HG03565 (cell line): ENCODE results near the gene SLX9.
"Not testable (repeated sequence)": the region's sequence is repeated elsewhere in the genome, so short reads cannot be mapped to it uniquely, and the experiment has no call there.

ENCODE experiments used
- ATAC-seq: cut with Tn5 transposase; IDR thresholded peaks from one replicate; pipeline ENCODE4 v1.9.1; 2021; ENCODE audit warnings: mild to moderate bottlenecking, moderate library complexity; ENCODE audit not compliant: unreplicated experiment

Gene SLX9

DNA sequence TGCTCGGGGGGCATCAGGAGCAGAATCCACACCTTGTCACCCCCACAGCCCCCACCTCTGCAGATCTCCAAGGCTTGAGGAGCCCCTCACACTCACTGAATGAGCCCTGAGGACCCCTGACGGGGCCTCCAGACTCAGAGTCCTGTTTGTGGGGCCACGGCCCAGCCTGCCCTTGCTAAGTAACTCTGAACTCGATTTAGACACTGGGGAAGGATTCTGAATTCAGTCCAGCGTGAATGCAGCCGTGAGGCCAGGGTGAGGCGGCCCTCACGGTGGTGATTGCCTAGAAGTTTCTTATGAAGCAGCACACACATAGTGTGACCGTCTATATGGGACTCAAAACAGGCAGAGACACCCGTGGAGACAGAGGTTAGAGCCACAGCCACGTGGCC lies 75.6 kb downstream of the SLX9 start:
- ATAC-seq = no peak

DNA sequence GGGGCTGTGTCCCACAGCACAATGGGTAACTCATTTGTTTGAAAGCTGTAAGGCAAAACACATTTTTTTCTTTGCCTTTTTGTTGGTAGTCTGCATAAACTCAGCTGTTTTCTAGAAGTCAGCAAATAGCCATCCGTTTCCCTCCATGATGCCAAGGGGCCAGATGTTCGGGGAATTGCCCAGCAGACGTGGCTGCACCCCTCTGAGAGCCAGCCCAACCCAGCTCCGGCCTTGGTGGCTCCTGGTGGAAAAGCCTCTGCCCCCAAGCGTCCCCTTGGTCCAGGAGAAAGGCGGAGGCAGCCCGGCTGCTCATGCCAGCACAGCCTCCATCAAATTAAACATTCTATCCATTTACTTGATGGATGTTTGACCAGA lies 76.2 kb downstream of the SLX9 start:
- ATAC-seq = no peak

DNA sequence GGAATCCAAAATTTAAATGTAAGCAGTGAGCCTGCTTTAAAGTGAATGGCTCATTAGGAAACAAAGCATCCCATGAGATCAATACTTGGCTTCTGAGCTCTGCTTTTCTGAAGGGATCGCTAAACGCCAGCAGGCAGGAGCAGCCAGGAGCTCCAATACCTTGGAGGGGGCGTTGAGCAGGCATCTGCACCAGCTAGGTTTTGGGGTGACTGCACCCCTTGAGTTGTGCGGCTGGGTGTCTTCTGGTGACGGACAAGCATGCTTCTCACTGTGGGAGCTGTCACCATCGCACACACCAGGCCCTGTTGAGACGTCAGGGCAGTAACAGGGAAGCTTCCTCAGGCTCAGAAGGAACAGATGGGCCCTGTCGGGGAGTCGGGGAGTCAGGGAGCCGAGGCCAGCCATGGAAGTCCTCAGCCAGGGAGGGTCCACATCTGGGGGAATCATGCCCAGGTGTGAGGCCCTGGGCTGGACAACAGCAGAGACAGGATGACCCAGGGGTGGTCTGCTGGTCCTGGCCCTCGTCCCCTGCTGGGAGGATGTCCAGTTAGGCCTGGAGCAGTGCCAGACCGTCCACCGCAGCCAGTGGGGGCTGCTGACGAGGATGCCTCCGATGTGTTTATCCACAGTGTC lies 76.7 kb downstream of the SLX9 start:
- ATAC-seq = no peak

DNA sequence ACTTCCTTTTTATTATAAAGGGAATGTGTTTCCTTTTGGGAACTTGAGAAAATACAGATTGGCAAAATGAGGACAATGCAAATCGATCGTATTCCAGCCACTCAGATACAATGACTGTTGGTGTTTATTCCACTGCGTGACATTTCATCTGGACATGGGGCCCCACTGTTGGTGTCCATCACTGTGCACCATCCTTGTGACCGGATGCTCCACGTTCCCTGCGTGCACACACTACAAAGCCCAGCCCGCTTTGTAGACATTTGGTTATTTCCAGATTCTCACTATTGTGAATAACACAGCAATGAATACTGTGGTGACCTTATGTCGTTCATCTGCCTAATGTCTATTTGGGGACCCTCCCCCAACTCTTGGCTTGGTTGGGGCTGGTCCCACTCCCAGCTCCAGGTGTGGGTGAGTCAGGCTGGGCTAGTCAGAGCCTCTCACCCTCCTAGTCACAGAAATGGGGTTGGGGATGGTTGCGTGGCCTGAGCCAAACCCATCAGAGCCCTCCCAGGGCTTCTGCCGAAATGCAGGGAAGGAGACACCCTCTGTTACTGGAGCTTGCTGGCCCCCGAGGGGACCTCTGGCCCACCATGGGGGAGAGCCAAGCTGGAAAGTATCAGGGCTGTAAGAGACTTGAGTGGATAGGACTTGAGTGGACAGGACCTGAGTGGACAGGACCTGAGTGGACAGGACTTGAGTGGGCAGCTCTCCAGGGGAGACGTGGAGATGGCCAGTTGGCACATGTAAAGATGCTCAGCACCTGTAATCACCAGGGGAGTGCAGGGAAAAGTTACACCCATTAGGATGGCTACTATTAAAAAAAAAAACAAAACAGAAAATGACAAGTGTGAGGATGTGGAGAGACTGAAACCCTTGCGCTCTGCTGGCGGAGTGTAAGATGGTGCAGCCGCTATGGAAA lies 77.5 kb downstream of the SLX9 start:
- ATAC-seq = no peak

DNA sequence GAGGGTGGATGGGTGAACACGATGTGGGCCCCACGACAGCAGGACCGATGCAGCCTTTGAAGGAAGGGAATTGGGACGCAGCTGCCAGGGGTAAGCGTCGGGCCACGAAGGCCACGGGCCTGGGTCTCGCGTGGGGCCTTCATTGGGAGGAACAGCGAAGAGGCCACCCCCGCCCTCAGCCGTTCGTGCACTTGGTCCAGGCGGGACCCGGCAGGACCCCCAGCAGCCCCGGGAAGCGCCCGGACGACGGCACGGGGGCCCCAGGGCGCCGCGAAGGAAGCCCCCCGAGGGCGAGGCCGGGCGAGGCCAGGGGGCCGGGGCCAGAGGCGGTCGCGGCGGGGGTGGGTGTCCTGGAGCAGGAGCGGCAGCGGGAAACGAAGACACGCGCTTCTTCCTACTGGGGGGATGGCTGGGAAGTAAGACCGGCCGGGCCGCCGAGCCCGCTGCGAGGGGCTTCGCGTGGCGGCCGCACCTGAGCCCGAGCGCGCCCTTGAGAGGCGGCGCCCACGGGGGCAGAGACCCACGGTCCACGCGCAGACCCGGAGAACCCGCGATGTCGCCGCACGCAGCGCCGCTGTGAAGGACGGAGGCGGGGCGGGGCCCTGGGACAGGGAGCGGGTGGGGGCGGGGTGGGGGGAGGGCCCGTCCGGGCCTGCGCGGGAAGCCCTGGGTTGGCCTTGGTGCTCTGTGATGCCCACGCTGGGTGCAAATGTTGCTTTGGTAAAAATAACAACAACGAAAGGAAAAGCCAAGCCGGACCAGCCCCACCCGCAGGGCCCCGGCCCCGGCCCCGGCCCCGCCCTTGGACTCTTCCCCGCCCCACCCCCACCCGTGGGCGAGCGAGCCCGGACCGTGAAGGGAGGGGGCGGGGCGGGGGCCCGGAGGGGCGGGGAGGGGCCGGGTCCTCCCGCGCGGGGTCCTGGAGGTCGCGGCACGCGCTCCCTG lies 78.6 kb downstream of the SLX9 start:
- ATAC-seq = no peak

DNA sequence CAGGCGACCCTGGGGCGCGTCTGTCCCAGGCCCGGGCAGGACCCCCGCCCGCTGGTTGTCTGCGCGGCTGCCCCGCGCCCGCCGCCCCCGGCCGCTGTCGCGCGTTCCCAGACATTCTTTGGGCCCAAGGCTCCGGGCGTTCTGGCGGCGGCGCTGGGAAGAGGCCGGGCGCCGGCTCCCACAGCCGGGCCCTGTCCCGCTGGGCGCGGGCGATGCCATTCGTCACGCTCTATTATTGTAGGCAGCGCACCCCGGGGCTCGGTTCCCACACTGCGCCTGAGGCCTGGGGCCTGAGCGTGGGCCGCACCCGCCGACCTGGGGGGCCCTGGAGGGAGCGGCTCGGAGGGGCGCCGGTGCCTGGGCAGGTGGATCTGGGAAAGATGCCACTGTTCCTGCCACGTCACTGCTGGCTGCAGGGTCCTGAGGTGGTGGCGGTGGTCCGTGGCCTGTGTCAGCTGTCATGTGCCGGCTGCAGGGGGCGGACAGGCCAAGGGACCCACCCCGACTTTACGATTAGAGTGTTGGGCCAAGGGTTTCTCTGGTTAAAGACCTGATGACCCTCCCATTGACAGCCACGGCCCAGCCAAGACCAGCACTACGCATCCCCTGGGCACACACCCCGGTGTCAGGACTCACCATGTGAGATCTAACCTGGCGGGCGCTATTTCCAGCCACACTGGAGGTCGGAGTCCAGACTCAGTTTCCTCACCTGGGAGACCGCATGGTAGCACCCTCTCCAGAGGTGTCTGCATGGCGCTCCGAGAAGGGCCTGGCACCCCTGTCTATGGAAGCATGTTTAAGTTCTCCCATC lies 79.5 kb downstream of the SLX9 start:
- ATAC-seq = no peak

DNA sequence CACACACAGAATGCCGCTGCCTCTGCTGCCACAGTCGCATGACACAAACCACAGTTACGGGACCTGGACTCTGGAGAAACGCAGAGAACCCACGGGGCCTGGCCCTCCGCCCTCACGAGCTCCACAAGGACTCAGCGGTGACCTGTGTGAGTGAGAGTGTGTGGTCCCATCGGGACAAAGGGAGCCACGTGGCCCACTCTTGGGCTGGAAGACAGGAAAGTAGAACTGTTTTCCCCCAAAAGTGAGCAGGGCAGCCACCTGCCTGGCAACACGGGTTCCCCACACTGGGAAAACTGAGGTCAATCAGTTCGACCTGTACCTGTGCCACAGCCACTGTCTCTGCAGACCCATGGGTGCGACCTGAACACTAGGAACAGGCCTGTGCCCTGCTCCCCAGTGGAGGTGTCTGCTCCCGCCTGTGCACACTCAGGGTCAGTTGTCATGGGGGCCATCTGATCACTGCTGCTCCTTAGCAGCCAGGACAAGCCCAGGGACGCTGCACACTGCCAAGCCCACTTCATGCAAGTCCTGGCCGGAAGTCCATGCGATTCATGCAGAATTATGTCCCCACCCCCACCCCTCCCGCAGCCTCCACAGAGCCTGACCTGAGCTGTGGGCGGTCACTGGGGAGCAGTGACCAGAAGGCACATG lies 80.2 kb downstream of the SLX9 start:
- ATAC-seq = no peak

DNA sequence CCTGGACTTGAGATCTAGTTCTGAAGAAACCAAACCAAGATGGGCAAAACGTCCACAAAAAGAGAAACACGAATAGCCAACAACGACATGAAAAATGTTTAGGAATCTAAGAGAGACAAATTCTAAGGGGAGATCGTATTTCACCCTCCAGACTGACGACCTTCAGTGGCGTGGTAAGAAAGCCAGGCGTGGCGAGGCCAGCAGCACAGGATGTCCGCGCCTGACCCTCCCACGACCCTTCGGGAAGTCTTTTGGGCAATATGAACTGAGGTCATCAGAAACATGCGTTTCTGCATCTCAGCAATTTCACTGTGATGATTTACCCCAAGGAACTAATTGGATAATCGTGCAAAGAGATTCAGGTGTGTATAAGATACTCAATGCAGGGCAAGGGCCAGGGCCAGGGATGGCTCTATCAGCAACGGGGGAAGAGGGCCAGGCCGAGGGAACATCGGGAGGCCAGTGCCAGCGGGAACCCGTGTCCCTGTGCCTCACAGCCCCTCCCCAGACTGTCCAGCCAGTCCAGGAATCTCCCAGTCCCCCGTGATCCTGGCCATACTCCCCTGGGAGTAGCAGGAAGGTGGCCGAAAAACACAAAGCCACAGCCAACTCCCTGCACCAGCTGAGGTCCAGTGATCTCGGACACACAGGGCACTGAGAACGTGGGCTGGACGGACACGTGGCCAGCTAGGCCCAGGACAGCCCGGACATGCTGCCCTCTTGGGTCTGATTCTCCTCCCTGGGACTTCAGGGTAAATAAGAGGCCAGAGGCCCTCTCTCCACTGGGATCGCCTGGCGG lies 81.0 kb downstream of the SLX9 start:
- ATAC-seq = no peak

DNA sequence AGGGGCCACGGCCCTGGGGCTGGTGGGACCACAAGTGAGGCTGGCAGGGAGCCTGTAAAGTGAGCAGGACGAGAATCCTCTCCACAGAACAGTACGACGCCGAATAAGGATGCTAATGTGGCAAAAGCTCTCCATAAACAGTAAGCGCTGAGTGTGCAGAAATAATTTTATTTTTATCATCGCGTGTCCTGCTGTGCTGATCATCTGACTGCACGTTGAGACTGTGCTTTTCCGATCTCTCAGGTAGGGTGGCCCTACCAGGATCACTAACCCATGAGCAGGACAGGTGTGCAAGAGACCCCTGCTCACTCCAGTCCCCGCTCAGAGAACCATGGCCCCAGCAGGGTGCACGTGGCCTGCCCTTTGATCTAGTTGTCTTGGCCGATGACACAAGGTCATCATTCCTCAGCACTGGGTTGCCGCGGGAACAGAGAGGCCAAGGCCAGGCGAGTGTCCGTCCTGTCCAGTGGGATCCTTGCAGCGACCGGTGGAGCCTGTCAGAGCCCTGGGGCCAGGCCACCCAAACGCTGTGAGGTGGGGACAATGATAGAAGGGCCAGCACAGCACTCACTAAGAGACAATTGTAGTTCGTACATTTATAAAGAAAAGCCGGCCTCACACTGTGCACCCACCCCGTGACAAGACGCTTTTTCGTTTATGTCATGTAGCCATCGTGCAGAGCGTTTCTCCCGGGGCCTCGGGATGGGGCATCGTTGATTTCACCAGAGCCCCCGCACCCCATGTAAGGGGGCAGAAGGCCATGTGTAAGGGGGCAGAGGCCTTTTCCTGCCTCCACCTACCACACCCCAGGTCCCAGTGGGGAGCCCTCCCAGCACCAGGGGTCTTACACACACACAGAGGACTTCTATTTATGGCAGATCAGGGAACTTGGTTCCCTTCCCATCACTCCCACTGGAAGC lies 81.9 kb downstream of the SLX9 start:
- ATAC-seq = no peak

DNA sequence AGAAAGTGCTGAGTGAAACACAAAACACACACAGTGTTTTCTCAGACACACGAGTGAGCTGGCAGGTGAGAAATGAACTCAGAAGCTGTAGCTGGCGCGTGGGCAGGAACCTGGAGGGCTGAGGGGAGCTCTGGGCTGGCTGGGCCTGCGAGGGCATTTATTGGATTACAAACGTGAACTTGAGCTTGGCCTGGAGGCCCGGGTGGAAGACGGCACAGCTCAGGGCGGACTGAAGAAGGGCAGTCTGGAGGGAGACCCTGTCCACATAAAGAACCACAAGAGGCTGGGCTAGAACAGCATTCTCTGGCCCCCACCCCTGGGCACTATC lies 82.5 kb downstream of the SLX9 start:
- no peak for ATAC-seq

DNA sequence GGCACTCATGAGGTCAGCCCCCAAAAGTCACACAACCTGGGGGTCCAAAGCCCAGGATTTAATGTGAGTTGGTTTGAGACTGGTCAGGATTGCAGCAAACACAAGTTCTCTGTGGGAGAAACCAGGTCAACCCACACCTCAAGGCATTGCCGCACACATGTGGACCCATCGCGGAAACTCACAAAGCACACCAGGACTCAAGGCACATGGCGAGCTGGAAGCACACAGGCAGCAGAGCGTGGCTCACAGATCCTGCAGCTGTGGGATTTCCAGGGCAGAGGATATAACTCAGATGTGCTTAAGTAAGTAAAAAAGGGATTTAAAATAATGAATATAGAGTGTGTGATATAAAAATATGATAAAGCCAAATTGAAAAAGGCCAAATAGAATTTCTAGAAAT lies 82.9 kb downstream of the SLX9 start:
- no peak for ATAC-seq

DNA sequence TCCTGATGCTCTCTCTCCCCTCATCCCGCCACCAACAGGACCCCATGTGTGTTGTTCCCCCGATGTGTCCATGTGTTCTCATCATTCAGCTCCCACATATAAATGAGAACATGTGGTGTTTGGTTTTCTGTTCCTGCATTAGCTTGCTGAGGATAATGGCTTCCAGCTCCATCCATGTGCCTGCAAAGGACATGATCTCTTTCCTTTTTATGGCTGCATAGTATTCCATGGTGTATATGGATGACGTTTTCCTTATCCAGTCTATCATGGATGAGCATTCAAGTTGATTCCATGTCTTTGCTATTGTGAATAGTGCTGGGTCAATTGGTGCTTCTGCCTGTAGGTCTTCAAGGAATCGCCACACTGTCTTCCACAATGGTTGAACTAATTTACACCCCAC lies 84.7 kb downstream of the SLX9 start:
- not testable (repeated sequence) for ATAC-seq

DNA sequence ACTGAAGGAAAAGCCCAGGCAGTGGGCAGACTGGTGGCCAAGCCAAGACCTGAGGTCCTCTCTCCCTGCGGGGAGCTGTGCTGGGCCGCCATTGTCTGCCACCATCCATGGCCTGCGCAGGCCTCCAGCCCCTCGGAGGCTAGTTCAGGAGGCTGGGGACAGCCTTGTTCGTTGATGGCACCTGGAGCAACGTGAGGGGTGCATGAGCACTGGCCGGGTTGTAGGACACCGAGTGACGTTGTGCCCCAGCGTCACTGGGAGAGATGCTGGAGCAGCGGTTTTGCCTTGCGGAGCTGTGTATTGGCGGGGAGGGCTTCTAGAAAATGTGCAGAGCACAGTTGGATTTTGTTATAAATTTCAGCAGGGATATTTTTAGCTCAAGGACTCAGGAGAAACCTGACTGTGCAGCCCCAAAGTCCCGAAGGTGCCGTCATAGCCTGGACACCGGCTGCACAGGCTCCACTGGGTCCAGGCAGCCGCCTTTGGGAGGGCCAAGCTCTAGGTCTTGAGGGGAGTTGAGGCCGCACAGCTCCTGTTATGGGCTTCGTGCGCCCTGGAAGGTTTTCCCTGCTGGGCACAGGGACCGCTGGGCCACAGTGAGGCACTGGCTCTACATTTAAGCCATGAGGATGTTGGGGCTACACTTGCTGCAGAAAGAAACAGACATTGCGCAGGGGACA lies 86.4 kb downstream of the SLX9 start:
- ATAC-seq = no peak
